Measurements from ENCODE around the gene KDR. TPM values are rescaled to one million over a fixed set of nuclear protein-coding genes. Genes with fewer than 3 reads are reported as not detected.

KDR gene
- total RNA-seq, 1 experiment from 2014 or later: 0.09 TPM

- Histone ChIP-seq H3K9me3 (ENCODE audit: insufficient read depth, low read depth) (no peaks in the 10 kb centered on the region), H3K4me2 (no peak overlapping the region), H3K27me3 (ENCODE audit: insufficient read depth, low read depth) (no peaks in the 10 kb centered on the region), H3F3A (ENCODE audit: insufficient read depth, low read depth) (peaks cover 2% of the 10 kb centered on the region; the same call in 1 of the 2 replicates), H3K4me3 (no peak overlapping the region), H4K20me1 (ENCODE audit: insufficient read depth) (no peaks in the 10 kb centered on the region), H3K9me2 (ENCODE audit: insufficient read depth) (no peaks in the 10 kb centered on the region), H3K79me2 (ENCODE audit: low read depth) (no peaks in the 10 kb centered on the region), H3K27ac (no peak overlapping the region), H2AFZ (no peak overlapping the region), H3K4me1 (replicated peaks; ENCODE audit: insufficient read depth) (peaks cover 3% of the 10 kb centered on the region), H3K36me3 (ENCODE audit: low read depth) (no peaks in the 10 kb centered on the region)
- ChIA-PET CTCF (interaction anchor here (1.1 kb wide), 1 partner anchor 161 kb away, joined by 3 read pairs; no protein-coding TSS in a partner anchor), POLR2A (ENCODE audit: unreplicated experiment) (interaction anchor here (0.6 kb wide), 2 partner anchors 564 to 1240 kb away, joined by 3 to 9 read pairs; no protein-coding TSS in a partner anchor)
- intact Hi-C loops (cut with micrococcal nuclease; ENCODE audit: unreplicated experiment): no loop called here
- TF ChIP-seq EZH2 (IDR thresholded peaks at IDR 0.05; ENCODE audit: low read depth): no peak
- no peak for DNase-seq
- BruUV-seq (replicated peaks): no TSS peak
Observed at GRCh38 chr4:55170462-55170861, 45.1 kb upstream of the KDR start.

- Histone ChIP-seq H3F3A (ENCODE audit: insufficient read depth, low read depth) (no peaks in the 10 kb centered on the region), H3K79me2 (ENCODE audit: low read depth) (no peaks in the 10 kb centered on the region), H3K36me3 (ENCODE audit: low read depth) (no peaks in the 10 kb centered on the region), H3K27ac (no peak overlapping the region), H3K9me2 (ENCODE audit: insufficient read depth) (no peaks in the 10 kb centered on the region), H3K9me3 (ENCODE audit: insufficient read depth, low read depth) (no peaks in the 10 kb centered on the region), H3K4me1 (replicated peaks; ENCODE audit: insufficient read depth) (no peaks in the 10 kb centered on the region), H3K4me3 (no peak overlapping the region), H3K27me3 (ENCODE audit: insufficient read depth, low read depth) (no peaks in the 10 kb centered on the region), H3K4me2 (0 out of 2 replicates have a peak overlapping the region, but pooled peaks have one; percentile 10), H4K20me1 (ENCODE audit: insufficient read depth) (no peaks in the 10 kb centered on the region), H2AFZ (no peak overlapping the region)
- no TSS peak for BruUV-seq (replicated peaks)
- DNase-seq: peak; percentile 61 to 69
- no peak for TF ChIP-seq EZH2 (IDR thresholded peaks at IDR 0.05; ENCODE audit: low read depth)
- TF ChIP-seq CTCF (conservative IDR thresholded peaks at IDR 0.05): no peak
- POLR2A ChIA-PET (ENCODE audit: unreplicated experiment): interaction anchor here (0.5 to 0.9 kb wide), 5 partner anchors 15 to 1241 kb away, joined by 3 to 4 read pairs (median 3); no protein-coding TSS in a partner anchor
- intact Hi-C loops (cut with micrococcal nuclease; ENCODE audit: unreplicated experiment): no loop called here
- CTCF ChIA-PET: interaction anchor here (0.6 to 1.2 kb wide), 4 partner anchors 15 to 730 kb away, joined by 3 to 5 read pairs (median 4); no protein-coding TSS in a partner anchor
Observed at GRCh38 chr4:55169352-55169961, 44.1 kb upstream of the KDR start.

GRCh38 chr4:55162396-55162795 lies 37.0 kb upstream of the KDR start:
- Histone ChIP-seq H3K9me2 (ENCODE audit: insufficient read depth) (no peaks in the 10 kb centered on the region), H3K79me2 (ENCODE audit: low read depth) (no peaks in the 10 kb centered on the region), H3K4me1 (replicated peaks; ENCODE audit: insufficient read depth) (no peaks in the 10 kb centered on the region), H2AFZ (no peak overlapping the region), H3K27ac (no peak overlapping the region), H3K36me3 (ENCODE audit: low read depth) (no peaks in the 10 kb centered on the region), H3K27me3 (ENCODE audit: insufficient read depth, low read depth) (no peaks in the 10 kb centered on the region), H3K4me3 (no peak overlapping the region), H3K9me3 (ENCODE audit: insufficient read depth, low read depth) (no peaks in the 10 kb centered on the region), H3F3A (ENCODE audit: insufficient read depth, low read depth) (no peaks in the 10 kb centered on the region), H3K4me2 (no peak overlapping the region), H4K20me1 (ENCODE audit: insufficient read depth) (no peaks in the 10 kb centered on the region)
- ChIA-PET CTCF (no interaction called here), POLR2A (ENCODE audit: unreplicated experiment) (no interaction called here)
- intact Hi-C loops (cut with micrococcal nuclease; ENCODE audit: unreplicated experiment): no loop called here
- no TSS peak for BruUV-seq (replicated peaks)
- no peak for DNase-seq
- TF ChIP-seq EZH2 (IDR thresholded peaks at IDR 0.05; ENCODE audit: low read depth) (no peak), CTCF (conservative IDR thresholded peaks at IDR 0.05) (no peak)
